Amygdala (tissue), 56 donors: ENCODE results near the gene NASP.

Experiments used
- DNase-seq, 56 donors: peaks; one replicate each; lab custom pipeline; 2025; lab: John Stamatoyannopoulos, UW

The NASP gene

GRCh38 chr1:45619149-45619921, 35.5 kb downstream of the NASP start:
- DNase-seq, result no peak

- no peak for DNase-seq
These were observed 37.0 kb downstream of the NASP start for GRCh38 chr1:45620588-45621500.

DNA sequence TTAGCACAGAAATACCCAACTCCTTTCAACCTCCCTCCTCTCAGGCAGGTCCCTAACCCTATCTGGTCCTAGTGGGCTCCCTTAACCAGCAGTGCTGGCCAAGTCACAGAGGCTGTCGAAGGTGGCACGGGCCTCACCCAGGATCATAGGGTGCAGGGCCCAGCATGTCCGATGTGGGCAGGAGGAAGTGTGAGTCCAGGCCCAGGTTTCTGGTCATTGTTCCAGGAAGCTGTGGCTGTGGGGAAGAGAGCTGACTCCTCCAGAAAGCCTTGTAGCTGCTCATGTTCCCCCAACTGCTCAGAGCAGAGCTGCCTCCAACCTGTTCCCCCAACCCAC, 37.6 kb downstream of the NASP start:
- DNase-seq, result no peak

GRCh38 chr1:45621895-45622523, 38.2 kb downstream of the NASP start:
- DNase-seq, result no peak

- no peak for DNase-seq
These were observed 38.9 kb downstream of the NASP start for GRCh38 chr1:45622524-45623394.

DNA sequence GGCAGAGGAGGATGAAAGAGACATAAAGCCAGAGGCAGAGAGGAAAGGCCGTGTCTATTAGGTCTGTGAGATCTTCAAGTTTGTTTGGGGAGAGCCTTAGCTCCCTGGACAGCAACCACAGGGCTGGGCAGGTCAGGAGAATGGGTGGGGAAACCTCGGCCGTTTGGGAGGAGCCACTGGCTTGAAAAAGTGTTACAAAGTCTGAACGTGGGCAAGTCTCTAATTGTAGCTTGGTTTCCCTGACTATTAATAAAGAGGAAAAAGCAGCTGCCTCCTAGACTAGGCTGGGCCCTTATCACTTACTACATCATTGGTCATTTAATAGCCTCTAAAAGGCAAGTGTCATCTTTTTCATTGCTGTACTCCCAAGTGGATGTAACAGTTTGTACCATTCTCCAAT, 40.1 kb downstream of the NASP start, which contains the start of gene CCDC17:
Gene CCDC17 (minus strand): TSS at position 83 of the 400 bp plus-strand sequence. CDS start 145 bp downstream, outside the sequence.
- no peak for DNase-seq

- no peak for DNase-seq
These were observed 45.2 kb downstream of the NASP start for GRCh38 chr1:45629035-45629434.

DNA sequence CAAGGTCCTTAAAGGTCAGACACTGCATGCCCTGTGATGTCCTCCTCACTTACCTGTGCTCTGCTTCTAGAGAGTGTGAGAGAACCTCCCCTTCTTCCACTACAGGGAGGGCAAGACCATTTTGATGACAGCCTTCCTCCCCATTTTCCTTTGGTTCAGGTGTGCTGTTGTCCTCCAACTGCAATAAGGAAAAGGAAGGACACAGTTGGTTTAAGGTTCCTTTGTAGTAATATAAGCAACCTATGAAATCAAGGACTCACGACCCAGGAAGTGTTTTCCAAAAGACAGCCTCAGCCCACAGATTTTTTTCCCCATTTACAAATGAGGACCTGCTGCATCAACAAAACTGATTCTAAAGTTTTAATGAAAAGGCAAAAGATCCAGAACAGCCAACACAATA, 46.6 kb downstream of the NASP start:
- no peak for DNase-seq

DNA sequence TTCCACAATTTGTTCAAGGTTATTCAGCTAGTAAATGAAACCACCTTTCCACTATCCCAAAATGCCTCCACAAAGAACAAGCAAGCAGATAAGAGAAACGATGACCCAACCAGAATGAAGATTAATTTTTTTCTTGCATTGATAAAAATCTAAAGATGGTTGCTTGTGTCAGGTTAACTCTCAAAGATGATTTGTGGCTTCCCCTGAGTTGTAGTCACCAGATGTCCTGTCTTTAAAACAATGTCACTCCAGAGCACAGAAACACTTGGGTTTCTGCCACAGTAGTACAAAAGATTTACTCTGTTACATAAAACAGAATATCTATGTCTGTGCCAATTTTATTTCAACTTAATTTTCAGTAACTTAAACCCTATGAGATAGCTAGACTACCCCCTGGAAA, 51.4 kb downstream of the NASP start:
- no peak for DNase-seq

DNA sequence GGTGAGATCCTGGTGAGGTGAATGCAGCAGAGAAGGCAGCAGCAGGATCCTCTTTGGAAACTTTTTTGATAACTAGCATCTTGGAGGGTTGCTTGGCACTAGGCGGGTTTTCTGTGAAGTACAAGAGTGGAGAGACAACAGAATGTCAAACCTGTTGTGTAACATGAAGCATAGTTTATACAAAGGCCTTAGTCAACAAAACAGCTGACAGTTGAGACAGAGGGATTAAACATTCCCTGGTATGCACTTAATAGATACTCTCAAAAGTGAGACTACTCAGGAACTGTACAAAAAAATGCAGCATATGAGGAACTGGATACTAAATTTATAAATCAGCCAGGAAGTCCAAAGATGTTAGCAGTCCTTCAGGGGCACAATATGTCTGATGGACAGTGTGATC, 56.5 kb downstream of the NASP start:
- DNase-seq, result no peak

GRCh38 chr1:45643321-45643720, 59.5 kb downstream of the NASP start:
- no peak for DNase-seq

- DNase-seq, result no peak
These were observed 60.1 kb downstream of the NASP start for GRCh38 chr1:45643978-45644377.

GRCh38 chr1:45644661-45645060, 60.8 kb downstream of the NASP start:
- no peak for DNase-seq

GRCh38 chr1:45647248-45648021, 63.6 kb downstream of the NASP start:
- DNase-seq, result peak in 2 of 56 donors; percentile 2 to 24

GRCh38 chr1:45654540-45655280, 70.9 kb downstream of the NASP start:
- no peak for DNase-seq

DNA sequence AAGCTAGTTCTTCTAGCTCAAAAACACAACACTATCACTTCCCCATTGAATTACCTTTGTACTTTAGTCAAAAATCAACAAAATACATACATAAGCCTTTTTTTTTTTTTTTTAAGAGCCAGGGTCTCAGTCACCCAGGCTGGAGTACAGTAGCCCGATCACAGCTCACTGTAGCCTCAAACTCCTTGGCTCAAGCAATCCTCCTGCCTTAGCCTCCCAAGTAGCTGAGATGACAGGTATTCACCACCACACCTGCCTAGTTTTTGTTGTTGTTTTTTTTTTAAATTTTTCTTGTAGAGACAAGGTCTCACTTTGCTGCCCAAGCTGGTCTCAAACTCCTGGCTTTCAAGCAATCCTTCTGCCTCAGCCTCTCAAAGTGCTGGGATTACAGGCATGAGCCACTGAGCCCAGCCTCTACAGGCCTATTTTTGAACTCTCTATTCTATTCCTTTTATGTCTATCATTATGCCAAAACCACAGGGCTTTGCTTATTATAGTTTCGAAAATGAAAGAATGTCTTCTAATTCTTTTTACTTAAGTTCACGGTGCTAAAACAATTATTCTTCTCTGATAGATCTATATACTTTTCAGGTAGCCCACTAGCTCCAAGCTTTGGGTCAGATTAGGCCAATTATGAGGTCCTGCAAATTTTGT, 72.9 kb downstream of the NASP start:
- DNase-seq, result no peak

GRCh38 chr1:45658171-45658570, 74.3 kb downstream of the NASP start:
- DNase-seq, result no peak

- DNase-seq, result no peak
These were observed 75.4 kb downstream of the NASP start for GRCh38 chr1:45659222-45659621.
